ENCODE measurements around the gene RUNX3. TPM values are rescaled to one million over a fixed set of nuclear protein-coding genes. Genes with fewer than 3 reads are reported as not detected.
A peak's percentile ranks its signal among the peaks of the same experiment; 100 is the strongest.

The RUNX3 gene
- total and polyA plus RNA-seq, 9 donors: 0.23 to 1.9 (median 0.83) TPM

GRCh38 chr1:24898152-24898908 is 31.7 kb downstream of the RUNX3 start:
- Histone ChIP-seq H3K36me3 (no peaks in the 10 kb centered on the region), H3K4me1 (ENCODE audit: insufficient read depth) (no peaks in the 10 kb centered on the region), H3K4me3 (no peak overlapping the region), H3K27ac (no peak overlapping the region), H3K27me3 (no peaks in the 10 kb centered on the region), H3K9me3 (no peaks in the 10 kb centered on the region)
- no peak for TF ChIP-seq EP300 (IDR thresholded peaks at IDR 0.05)
- no peak for TF ChIP-seq CTCF (IDR thresholded peaks at IDR 0.05)
- no peak for TF ChIP-seq POLR2A (IDR thresholded peaks at IDR 0.05)
- WGBS, 3 donors: 28 to 42% (median 38%) methylated on average over 8 to 9 of the region's 9 CpGs
- intact Hi-C loops (cut with DNase I): no loop called here
- peak in 1 of 5 donors; percentile 34 for DNase-seq

GRCh38 chr1:24897263-24898151 is 32.6 kb downstream of the RUNX3 start:
- Histone ChIP-seq H3K4me3 (no peak overlapping the region), H3K4me1 (ENCODE audit: insufficient read depth) (no peaks in the 10 kb centered on the region), H3K9me3 (no peaks in the 10 kb centered on the region), H3K36me3 (no peaks in the 10 kb centered on the region), H3K27me3 (no peaks in the 10 kb centered on the region), H3K27ac (no peak overlapping the region)
- no peak for TF ChIP-seq POLR2A (IDR thresholded peaks at IDR 0.05)
- no peak for TF ChIP-seq CTCF (IDR thresholded peaks at IDR 0.05)
- no peak for TF ChIP-seq EP300 (IDR thresholded peaks at IDR 0.05)
- intact Hi-C loops (cut with DNase I): no loop called here
- WGBS, 3 donors: 59 to 70% (median 66%) methylated on average over 15 to 17 of the region's 17 CpGs
- DNase-seq: peak in 1 of 5 donors; percentile 14

- 55 to 64% (median 55%) methylated on average over 14 of the region's 14 CpGs for WGBS, 3 donors
- peak in 1 of 5 donors; percentile 12 for DNase-seq
- Histone ChIP-seq H3K27ac (no peak overlapping the region), H3K4me1 (ENCODE audit: insufficient read depth) (no peaks in the 10 kb centered on the region), H3K9me3 (no peaks in the 10 kb centered on the region), H3K27me3 (no peaks in the 10 kb centered on the region), H3K4me3 (no peak overlapping the region), H3K36me3 (no peaks in the 10 kb centered on the region)
- intact Hi-C loops (cut with DNase I): no loop called here
- TF ChIP-seq CTCF (IDR thresholded peaks at IDR 0.05) (no peak), EP300 (IDR thresholded peaks at IDR 0.05) (no peak), POLR2A (IDR thresholded peaks at IDR 0.05) (no peak)
These were observed 33.3 kb downstream of the RUNX3 start for GRCh38 chr1:24896596-24897262.

GRCh38 chr1:24896176-24896575 is 33.9 kb downstream of the RUNX3 start:
- Histone ChIP-seq H3K27me3 (no peaks in the 10 kb centered on the region), H3K4me1 (ENCODE audit: insufficient read depth) (no peaks in the 10 kb centered on the region), H3K36me3 (no peaks in the 10 kb centered on the region), H3K4me3 (no peak overlapping the region), H3K9me3 (no peaks in the 10 kb centered on the region), H3K27ac (no peak overlapping the region)
- intact Hi-C loops (cut with DNase I): no loop called here
- TF ChIP-seq EP300 (IDR thresholded peaks at IDR 0.05) (no peak), CTCF (IDR thresholded peaks at IDR 0.05) (no peak), POLR2A (IDR thresholded peaks at IDR 0.05) (no peak)
- 90 to 94% (median 93%) methylated on average over 6 of the region's 6 CpGs for WGBS, 3 donors
- peak in 1 of 5 donors; percentile 5 for DNase-seq
